GM19324 (cell line): ENCODE results near the gene CR1L.
A peak's percentile ranks its signal among the peaks of the same experiment; 100 is the strongest.
"Not testable (repeated sequence)": the region's sequence is repeated elsewhere in the genome, so short reads cannot be mapped to it uniquely, and the experiment has no call there.

Source experiments
- ATAC-seq: cut with Tn5 transposase; IDR thresholded peaks from one replicate; pipeline ENCODE4 v1.9.1; 2021; ENCODE audit warnings: mild to moderate bottlenecking, moderate library complexity; ENCODE audit not compliant: unreplicated experiment, low FRiP score

Gene CR1L

GRCh38 chr1:207645635-207646081, 725 bp downstream of the CR1L start:
- ATAC-seq: no peak

- ATAC-seq: no peak
Observed at GRCh38 chr1:207646171-207646570, 1.2 kb downstream of the CR1L start.

GRCh38 chr1:207646944-207647579, 2.1 kb downstream of the CR1L start:
- no peak for ATAC-seq

GRCh38 chr1:207647671-207648333, 2.9 kb downstream of the CR1L start:
- ATAC-seq: no peak

- ATAC-seq: no peak
Observed at GRCh38 chr1:207648334-207649209, 3.6 kb downstream of the CR1L start.

GRCh38 chr1:207649210-207649753, 4.3 kb downstream of the CR1L start:
- ATAC-seq: no peak

- no peak for ATAC-seq
Observed at GRCh38 chr1:207649865-207650580, 5.1 kb downstream of the CR1L start.

GRCh38 chr1:207651583-207651982, 6.7 kb downstream of the CR1L start:
- ATAC-seq: no peak

- no peak for ATAC-seq
Observed at GRCh38 chr1:207654320-207654719, 9.4 kb downstream of the CR1L start.

GRCh38 chr1:207658408-207658807, 13.5 kb downstream of the CR1L start:
- ATAC-seq: no peak

GRCh38 chr1:207658904-207659485, 14.1 kb downstream of the CR1L start:
- ATAC-seq: no peak

- ATAC-seq: no peak
Observed at GRCh38 chr1:207659545-207660153, 14.7 kb downstream of the CR1L start.

GRCh38 chr1:207661420-207661819, 16.5 kb downstream of the CR1L start:
- ATAC-seq: not testable (repeated sequence)

- ATAC-seq: no peak
Observed at GRCh38 chr1:207666342-207666741, 21.4 kb downstream of the CR1L start.

GRCh38 chr1:207669528-207670009, 24.6 kb downstream of the CR1L start:
- ATAC-seq: no peak

- ATAC-seq: peak; percentile 77
Observed at GRCh38 chr1:207670192-207670591, 25.3 kb downstream of the CR1L start.

GRCh38 chr1:207670997-207671396, 26.1 kb downstream of the CR1L start:
- ATAC-seq: no peak

- ATAC-seq: no peak
Observed at GRCh38 chr1:207672522-207673130, 27.7 kb downstream of the CR1L start.

- no peak for ATAC-seq
Observed at GRCh38 chr1:207673399-207673798, 28.5 kb downstream of the CR1L start.
